H1 (cell line): ENCODE data around the gene OCRL. TPM values are rescaled to one million over a fixed set of nuclear protein-coding genes. Genes with fewer than 3 reads are reported as not detected.

Experiments used
- CTCF ChIA-PET: fragments of 300-600 bp; sonication (Branson Sonifier 250); formaldehyde crosslinking; loops from one replicate; lab custom pipeline; 2021; ENCODE audit not compliant: partially characterized antibody; lab: Charles Lee
- POLR2A ChIA-PET: fragments of 300-600 bp; sonication (Branson Sonifier 250); formaldehyde crosslinking; loops from one replicate; lab custom pipeline; 2021; ENCODE audit warnings: inconsistent platforms; ENCODE audit not compliant: partially characterized antibody; lab: Charles Lee
- DNase-seq, 2 experiments: peaks; one replicate each; pipeline versions ENCODE4 v3.0.0 to v3.0.0-alpha.2; 2010 to 2022; ENCODE audit warnings: low spot score in 2 of 2, low read depth in 1 of 2, mixed read lengths in 1 of 2
- FAIRE-seq: peaks from 2 replicates; lab custom pipeline; 2011; peaks lifted over from hg19 to GRCh38; lab: Jason Lieb, UNC
- H2AFZ ChIP-seq: 2 replicates; pipeline ENCODE4 v1.8.1; 2012; ENCODE audit warnings: low read length, inconsistent platforms
- H2AK5ac ChIP-seq: 2 replicates; pipeline ENCODE4 v1.6.1; 2013; ENCODE audit warnings: low read depth, low read length
- H2BK120ac ChIP-seq: replicated peaks from 2 replicates; pipeline ENCODE3; 2013; ENCODE audit warnings: low read depth, low read length, inconsistent platforms
- H2BK12ac ChIP-seq: 2 replicates; pipeline ENCODE4 v1.6.1; 2013; ENCODE audit warnings: low read depth, low read length
- H2BK15ac ChIP-seq: 2 replicates; pipeline ENCODE4 v1.6.1; 2013; ENCODE audit warnings: low read length
- H2BK20ac ChIP-seq: 2 replicates; pipeline ENCODE4 v1.6.1; 2013; ENCODE audit warnings: low read length
- H2BK5ac ChIP-seq: 2 replicates; pipeline ENCODE4 v1.6.1; 2013; ENCODE audit warnings: low read depth, low read length
- H3K14ac ChIP-seq: 2 replicates; pipeline ENCODE4 v1.6.1; 2013; ENCODE audit warnings: inconsistent platforms; ENCODE audit not compliant: insufficient read length
- H3K18ac ChIP-seq: 2 replicates; pipeline ENCODE4 v1.6.1; 2013; ENCODE audit warnings: low read length; ENCODE audit errors: extremely low read depth
- H3K23ac ChIP-seq: 2 replicates; pipeline ENCODE4 v1.6.1; 2013; ENCODE audit warnings: inconsistent platforms; ENCODE audit not compliant: insufficient read length
- H3K23me2 ChIP-seq: 2 replicates; pipeline ENCODE4 v1.6.1; 2013; ENCODE audit warnings: low read depth, low read length
- H3K27ac ChIP-seq: 2 replicates; pipeline ENCODE4 v1.6.1; 2011; ENCODE audit warnings: low read depth, low read length, inconsistent platforms
- H3K27me3 ChIP-seq, 4 experiments: replicated peaks in 1 of 4; 1 replicate in 1 of 4; 2 replicates in 3 of 4; pipeline versions ENCODE4 v1.6.1 to v1.8.1; 2011 to 2013; ENCODE audit warnings: low read length in 3 of 4, mild to moderate bottlenecking in 3 of 4, inconsistent platforms in 2 of 4, mixed read lengths in 2 of 4, moderate library complexity in 1 of 4; ENCODE audit not compliant: control insufficient read depth in 3 of 4, insufficient read depth in 3 of 4; ENCODE audit errors: extremely low read depth in 1 of 4
- H3K36me3 ChIP-seq, 4 experiments: 2 replicates each; pipeline versions ENCODE4 v1.6.1 to v1.8.1; 2011 to 2013; ENCODE audit warnings: mild to moderate bottlenecking in 4 of 4, low read length in 3 of 4, moderate library complexity in 2 of 4, control low read depth in 1 of 4, inconsistent platforms in 1 of 4; ENCODE audit not compliant: insufficient read depth in 4 of 4, control insufficient read depth in 2 of 4
- H3K4ac ChIP-seq: replicated peaks from 2 replicates; pipeline ENCODE3; 2013; ENCODE audit warnings: low read length, low read depth, mixed read lengths, inconsistent platforms; ENCODE audit not compliant: insufficient read length
- H3K4me1 ChIP-seq, 4 experiments: replicated peaks in 1 of 4; 1 replicate in 1 of 4; 2 replicates in 3 of 4; pipeline versions ENCODE4 v1.6.1 to v1.8.1; 2011 to 2013; ENCODE audit warnings: low read length in 3 of 4, inconsistent platforms in 2 of 4, mixed read lengths in 1 of 4; ENCODE audit not compliant: insufficient read depth in 4 of 4, control insufficient read depth in 3 of 4
- H3K4me2 ChIP-seq, 2 experiments: 2 replicates each; pipeline versions ENCODE4 v1.6.1 to v1.8.1; 2011 to 2013; ENCODE audit warnings: low read depth in 2 of 2, low read length in 2 of 2, control low read depth in 1 of 2, inconsistent platforms in 1 of 2, mild to moderate bottlenecking in 1 of 2; ENCODE audit not compliant: insufficient read depth in 1 of 2
- H3K4me3 ChIP-seq, 4 experiments: fragments of 200-600, 300-600 bp in 1 of 4; sonication (generic), shearing (Covaris generic), sonication (Bioruptor Twin) in 1 of 4; 2 replicates each; pipeline versions ENCODE4 v1.5.1 to v1.8.1; 2011 to 2016; ENCODE audit warnings: low read length in 4 of 4, low read depth in 3 of 4, control low read depth in 2 of 4, inconsistent platforms in 2 of 4, mild to moderate bottlenecking in 2 of 4, mixed read lengths in 1 of 4, moderate library complexity in 1 of 4; ENCODE audit not compliant: insufficient read depth in 2 of 4; ENCODE audit errors: extremely low read depth in 1 of 4
- H3K56ac ChIP-seq: replicated peaks from 2 replicates; pipeline ENCODE3; 2013; ENCODE audit warnings: low read depth, mild to moderate bottlenecking, mixed read lengths, low read length, inconsistent platforms; ENCODE audit not compliant: insufficient read length
- H3K79me1 ChIP-seq: 2 replicates; pipeline ENCODE4 v1.6.1; 2013; ENCODE audit warnings: low read depth, low read length, control low read depth
- H3K79me2 ChIP-seq, 2 experiments: 2 replicates each; pipeline versions ENCODE4 v1.6.1 to v1.8.1; 2012 to 2013; ENCODE audit warnings: low read length in 2 of 2, mild to moderate bottlenecking in 2 of 2, inconsistent platforms in 1 of 2; ENCODE audit not compliant: insufficient read depth in 2 of 2, control insufficient read depth in 1 of 2
- H3K9ac ChIP-seq, 4 experiments: replicated peaks in 1 of 4; 1 replicate in 1 of 4; 2 replicates in 3 of 4; pipeline versions ENCODE4 v1.6.1 to v1.8.1; 2011 to 2013; ENCODE audit warnings: low read depth in 3 of 4, low read length in 3 of 4, control low read depth in 2 of 4, mild to moderate bottlenecking in 2 of 4, moderate library complexity in 2 of 4, inconsistent platforms in 1 of 4; ENCODE audit errors: extremely low read depth in 1 of 4
- H3K9me3 ChIP-seq, 2 experiments: 2 replicates each; pipeline versions ENCODE4 v1.6.1 to v1.8.1; 2012 to 2013; ENCODE audit warnings: mild to moderate bottlenecking in 2 of 2, moderate library complexity in 2 of 2, control low read depth in 1 of 2, inconsistent platforms in 1 of 2, low read depth in 1 of 2, low read length in 1 of 2, mixed read lengths in 1 of 2; ENCODE audit not compliant: insufficient read depth in 2 of 2
- H4K20me1 ChIP-seq, 2 experiments: replicated peaks in 1 of 2; 2 replicates each; pipeline versions ENCODE3 to v1.8.1; 2011 to 2013; ENCODE audit warnings: inconsistent platforms in 2 of 2, low read length in 2 of 2, mild to moderate bottlenecking in 1 of 2; ENCODE audit not compliant: insufficient read depth in 2 of 2, control insufficient read depth in 1 of 2
- H4K5ac ChIP-seq: 2 replicates; pipeline ENCODE4 v1.6.1; 2013; ENCODE audit warnings: low read length, low read depth, mixed read lengths, inconsistent platforms; ENCODE audit not compliant: insufficient read length
- H4K8ac ChIP-seq: 2 replicates; pipeline ENCODE4 v1.8.0; 2013; ENCODE audit warnings: mild to moderate bottlenecking, moderate library complexity, low read length, inconsistent platforms; ENCODE audit not compliant: insufficient read depth; ENCODE audit errors: extremely low read depth
- H4K91ac ChIP-seq: replicated peaks from 2 replicates; pipeline ENCODE3; 2013; ENCODE audit warnings: low read length, mixed read lengths, inconsistent platforms; ENCODE audit not compliant: insufficient read length
- ASH2L ChIP-seq: fragments of 200-600, 300-600 bp; sonication (generic); IDR thresholded peaks from one replicate; pipeline ENCODE4 v1.7.1; 2017; ENCODE audit warnings: low read length
- BACH1 ChIP-seq: IDR thresholded peaks from 2 replicates; pipeline ENCODE4 v1.6.1; 2012; ENCODE audit warnings: low read length, improper control_type of control experiment
- BRCA1 ChIP-seq: IDR thresholded peaks from 2 replicates; pipeline ENCODE4 v1.6.1; 2012; ENCODE audit warnings: low read depth, low read length, improper control_type of control experiment
- CBX5 ChIP-seq: fragments of 300-800, 300-1000 bp; sonication (generic); IDR thresholded peaks from 2 replicates; pipeline ENCODE4 v1.7.1; 2016; ENCODE audit warnings: antibody characterized with exemption, low read length, low read depth
- CBX8 ChIP-seq: fragments of 300-800, 300-1000 bp; sonication (generic); IDR thresholded peaks from 2 replicates; pipeline ENCODE4 v1.7.1; 2016; ENCODE audit warnings: low read depth, low read length, borderline replicate concordance
- CHD1 ChIP-seq: IDR thresholded peaks from 2 replicates; pipeline ENCODE4 v1.6.1; 2012; ENCODE audit warnings: low read depth, low read length, improper control_type of control experiment
- EP300 ChIP-seq, 2 experiments: IDR thresholded peaks; 1 replicate in 1 of 2; 2 replicates in 1 of 2; pipeline ENCODE4 v1.6.1; 2011 to 2012; ENCODE audit warnings: low read depth in 2 of 2, low read length in 2 of 2, mild to moderate bottlenecking in 2 of 2, borderline replicate concordance in 1 of 2, inconsistent platforms in 1 of 2, moderate library complexity in 1 of 2
- EZH2 ChIP-seq: fragments of 200-600 bp; sonication (generic); IDR thresholded peaks from 2 replicates; pipeline ENCODE4 v1.7.1; 2012; ENCODE audit warnings: low read depth, mild to moderate bottlenecking, moderate library complexity, low read length, inconsistent platforms; ENCODE audit not compliant: severe bottlenecking
- KDM4A ChIP-seq: IDR thresholded peaks from one replicate; pipeline ENCODE4 v1.7.1; 2012; ENCODE audit warnings: low read depth, mild to moderate bottlenecking, moderate library complexity, low read length, inconsistent platforms; ENCODE audit not compliant: severe bottlenecking
- POLR2AphosphoS5 ChIP-seq: IDR thresholded peaks from 2 replicates; pipeline ENCODE4 v1.6.1; 2011; ENCODE audit warnings: low read depth, low read length
- RFX5 ChIP-seq: IDR thresholded peaks from 2 replicates; pipeline ENCODE4 v1.6.1; 2011; ENCODE audit warnings: low read depth, low read length, improper control_type of control experiment, borderline replicate concordance
- RXRA ChIP-seq: IDR thresholded peaks from 2 replicates; pipeline ENCODE4 v1.6.1; 2011; ENCODE audit warnings: low read depth, mild to moderate bottlenecking, low read length, moderate library complexity; ENCODE audit not compliant: insufficient read depth
- SP2 ChIP-seq: IDR thresholded peaks from 2 replicates; pipeline ENCODE4 v1.6.1; 2012; ENCODE audit warnings: mild to moderate bottlenecking, low read length, inconsistent platforms
- SRF ChIP-seq: IDR thresholded peaks from 2 replicates; pipeline ENCODE4 v1.6.1; 2011; ENCODE audit warnings: mild to moderate bottlenecking, low read depth, low read length, moderate library complexity
- YY1 ChIP-seq: IDR thresholded peaks from 2 replicates; pipeline ENCODE4 v1.6.1; 2011; ENCODE audit warnings: low read depth, mild to moderate bottlenecking, low read length
- ZNF274 ChIP-seq: IDR thresholded peaks from 2 replicates; pipeline ENCODE4 v1.7.0; 2012; ENCODE audit warnings: low read length, borderline replicate concordance; ENCODE audit errors: extremely low read depth
- WGBS, 2 experiments: shearing (Covaris generic) in 1 of 2; methylation state at CpG; one replicate each; pipeline versions ENCODE4 v1.1.6 to v1.1.7; 2013 to 2015; ENCODE audit warnings: low lambda C conversion rate in 2 of 2, mixed read lengths in 2 of 2, inconsistent platforms in 1 of 2, low coverage in 1 of 2, missing lambda C conversion rate in 1 of 2; ENCODE audit not compliant: insufficient replicate concordance in 2 of 2, insufficient coverage in 1 of 2, insufficient read length in 1 of 2; ENCODE audit errors: extremely low coverage in 1 of 2, missing lambda C conversion rate in 1 of 2; 5-methylcytosine and 5-hydroxymethylcytosine counted together
- polyA plus RNA-seq, 7 experiments: library from polyadenylated mRNA; depleted of rRNA in 3 of 7; stranded (reverse) in 5 of 7; unstranded in 2 of 7; fragments of >200 nt in 5 of 7; fragments of 200-250 nt in 2 of 7; gene quantifications; 1 replicate in 5 of 7; 2 replicates in 1 of 7; 4 replicates in 1 of 7; pipeline versions ENCODE4 v1.2.1 to v1.2.3, GENCODE V29; 2011 to 2013; ENCODE audit warnings: missing spikeins in 2 of 7, mixed read lengths in 2 of 7
- total RNA-seq: library from RNA; stranded (reverse); fragmentation: NEBNext Ultra II Directional; extraction: Animal tissue kit (Norgen Biotek cat#: 25700); gene quantifications from 2 replicates; pipeline ENCODE4 v1.2.1, GENCODE V29; 2021

OCRL gene
- total and polyA plus RNA-seq, 2 of the 8 experiments (the other 6 are each of a cell fraction or from before 2014, with no cell fraction given) = 12.7 to 15.1 TPM

DNA sequence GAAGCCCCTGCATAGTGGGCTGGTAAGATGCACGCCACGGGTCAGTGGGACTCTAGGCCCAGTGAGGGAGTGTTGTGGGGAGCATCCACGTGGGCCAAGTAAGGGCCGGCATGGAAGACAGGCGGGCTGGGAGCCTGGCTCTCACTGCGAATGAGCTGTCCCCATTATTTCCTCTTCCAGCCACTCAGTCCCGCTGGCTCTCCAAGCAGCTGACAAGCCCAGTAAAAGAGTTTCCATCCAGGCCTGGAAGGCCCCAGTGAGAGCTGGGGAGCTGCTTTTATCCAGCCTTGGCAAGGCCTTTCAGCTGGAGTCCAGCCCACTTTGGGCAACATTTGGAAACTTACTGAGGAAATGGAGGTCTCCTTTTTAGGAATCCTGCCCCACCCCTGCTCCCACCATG is 89.8 kb downstream of the OCRL start:
- POLR2A ChIA-PET = no interaction called here
- H3K23me2 ChIP-seq = no peaks in the 10 kb centered on the region
- H3K79me1 ChIP-seq = no peaks in the 10 kb centered on the region
- H3K56ac ChIP-seq = no peak overlapping the region
- H3K9ac ChIP-seq = no peak overlapping the region
- H3K4me2 ChIP-seq = no peak overlapping the region
- H3K14ac ChIP-seq = no peak overlapping the region
- H3K4me3 ChIP-seq = no peak overlapping the region
- H4K8ac ChIP-seq = no peak overlapping the region
- no peaks in the 10 kb centered on the region for H3K79me2 ChIP-seq
- no peak overlapping the region for H2AK5ac ChIP-seq
- WGBS, 2 experiments = 78% methylated on average over 7 of the region's 7 CpGs; no CpG with 5 or more reads in 1 of the 2 experiments
- FAIRE-seq (no peak), DNase-seq (no peak)
- no peaks in the 10 kb centered on the region for H4K20me1 ChIP-seq
- H2BK15ac ChIP-seq = no peak overlapping the region
- H2BK12ac ChIP-seq = no peak overlapping the region
- H3K18ac ChIP-seq = no peak overlapping the region
- H3K36me3 ChIP-seq = no peaks in the 10 kb centered on the region
- H2BK120ac ChIP-seq = no peak overlapping the region
- no peaks in the 10 kb centered on the region for H3K27me3 ChIP-seq
- H4K5ac ChIP-seq = no peak overlapping the region
- H3K4me1 ChIP-seq = no peaks in the 10 kb centered on the region
- H2BK20ac ChIP-seq = no peak overlapping the region
- no peak overlapping the region for H3K27ac ChIP-seq
- H4K91ac ChIP-seq = no peak overlapping the region
- no peak overlapping the region for H3K4ac ChIP-seq
- CTCF ChIA-PET = interaction anchor here (2.2 to 3.2 kb wide), 2 partner anchors 8 to 96 kb away, joined by 9 to 14 read pairs; no protein-coding TSS in a partner anchor
- H3K9me3 ChIP-seq = no peaks in the 10 kb centered on the region
- no peak overlapping the region for H2BK5ac ChIP-seq
- no peak overlapping the region for H2AFZ ChIP-seq
- H3K23ac ChIP-seq = no peak overlapping the region
- TF ChIP-seq EP300 (IDR thresholded peaks at IDR 0.05; ENCODE audit: borderline replicate concordance in 1 of 2, low read depth in 2 of 2, low read length in 2 of 2) = no peak
- no peak for TF ChIP-seq SRF
- TF ChIP-seq EZH2 = no peak
- TF ChIP-seq CBX8 = no peak
- no peak for TF ChIP-seq RFX5
- TF ChIP-seq ASH2L = no peak
- no peak for TF ChIP-seq POLR2AphosphoS5
- TF ChIP-seq KDM4A = no peak
- TF ChIP-seq CBX5 = no peak
- no peak for TF ChIP-seq SP2
- no peak for TF ChIP-seq CHD1
- no peak for TF ChIP-seq ZNF274
- TF ChIP-seq BRCA1 = no peak
- TF ChIP-seq BACH1 = no peak
- no peak for TF ChIP-seq YY1
- no peak for TF ChIP-seq RXRA
